Fibroblast of pulmonary artery (primary cell): Measurements from ENCODE around the gene PNPLA7.
"Not testable (repeated sequence)": the region's sequence is repeated elsewhere in the genome, so short reads cannot be mapped to it uniquely, and the experiment has no call there.

Experiments
- DNase-seq: peaks from one replicate; pipeline ENCODE4 v3.0.0-alpha.2; 2010; ENCODE audit warnings: low read depth
- H3K4me3 ChIP-seq: replicated peaks from 2 replicates; pipeline ENCODE4 v1.5.1; 2011; ENCODE audit warnings: low read depth, mild to moderate bottlenecking, control low read depth, low read length, moderate library complexity
- CTCF ChIP-seq: IDR thresholded peaks from 2 replicates; pipeline ENCODE4 v1.5.1; 2011; ENCODE audit warnings: mild to moderate bottlenecking, control low read depth, low read length, inconsistent platforms; ENCODE audit errors: missing control alignments

PNPLA7 gene

DNA sequence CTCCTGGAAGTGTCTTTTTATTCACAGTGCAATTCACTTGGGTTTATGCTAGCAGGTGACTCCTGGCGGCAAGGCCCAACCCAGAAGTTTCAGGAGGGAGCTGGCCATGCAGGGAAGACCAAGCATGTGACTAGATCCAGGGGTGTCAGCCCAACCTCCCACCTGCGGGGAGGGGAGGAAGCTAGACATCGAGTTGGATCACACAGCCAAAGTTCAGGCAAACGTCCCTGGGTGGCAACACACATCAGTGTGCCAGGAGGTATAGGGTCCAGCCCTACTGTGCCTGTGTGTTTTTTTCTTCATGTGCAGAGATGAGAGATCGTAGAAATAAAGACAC is 25.3 kb downstream of the PNPLA7 start:
- no peak overlapping the region for H3K4me3 ChIP-seq
- DNase-seq = no peak
- TF ChIP-seq CTCF = no peak

GRCh38 chr9:137524161-137524980 is 25.8 kb downstream of the PNPLA7 start:
- no peak for DNase-seq
- TF ChIP-seq CTCF = no peak
- no peak overlapping the region for H3K4me3 ChIP-seq

- no peak for TF ChIP-seq CTCF
- no peak for DNase-seq
Observed at GRCh38 chr9:137522746-137523455, 27.3 kb downstream of the PNPLA7 start.

DNA sequence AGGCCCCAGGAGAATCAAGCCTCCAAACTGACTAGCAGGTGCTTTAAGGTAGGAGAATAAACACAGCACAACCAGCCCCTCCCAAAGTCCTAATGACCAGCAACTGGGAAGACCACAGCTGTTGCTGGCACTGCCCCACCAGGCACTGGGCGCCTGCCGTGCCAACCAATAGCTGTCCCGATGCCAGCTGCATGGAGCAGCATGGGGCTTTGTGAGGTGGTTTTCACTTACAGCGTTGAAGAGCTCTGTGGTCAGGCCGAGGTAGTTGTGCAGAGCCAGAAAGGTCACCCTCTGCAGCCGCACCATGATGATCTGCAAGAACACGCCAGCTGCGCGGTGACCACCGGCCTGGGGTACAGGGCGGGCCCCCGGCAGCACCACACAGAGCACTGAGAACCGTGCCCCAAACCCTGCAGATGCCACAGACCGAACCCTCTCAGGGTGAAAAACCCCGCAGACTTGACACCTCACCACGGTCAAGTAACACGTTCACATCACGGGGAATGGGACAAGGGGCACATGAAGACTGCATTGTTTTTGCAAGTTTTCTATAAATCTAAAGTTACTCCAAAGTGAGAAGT is 28.7 kb downstream of the PNPLA7 start:
- TF ChIP-seq CTCF = no peak

More at GRCh38 chr9:137522746-137523455, 27.3 kb downstream of the PNPLA7 start:
- no peak overlapping the region for H3K4me3 ChIP-seq

DNA sequence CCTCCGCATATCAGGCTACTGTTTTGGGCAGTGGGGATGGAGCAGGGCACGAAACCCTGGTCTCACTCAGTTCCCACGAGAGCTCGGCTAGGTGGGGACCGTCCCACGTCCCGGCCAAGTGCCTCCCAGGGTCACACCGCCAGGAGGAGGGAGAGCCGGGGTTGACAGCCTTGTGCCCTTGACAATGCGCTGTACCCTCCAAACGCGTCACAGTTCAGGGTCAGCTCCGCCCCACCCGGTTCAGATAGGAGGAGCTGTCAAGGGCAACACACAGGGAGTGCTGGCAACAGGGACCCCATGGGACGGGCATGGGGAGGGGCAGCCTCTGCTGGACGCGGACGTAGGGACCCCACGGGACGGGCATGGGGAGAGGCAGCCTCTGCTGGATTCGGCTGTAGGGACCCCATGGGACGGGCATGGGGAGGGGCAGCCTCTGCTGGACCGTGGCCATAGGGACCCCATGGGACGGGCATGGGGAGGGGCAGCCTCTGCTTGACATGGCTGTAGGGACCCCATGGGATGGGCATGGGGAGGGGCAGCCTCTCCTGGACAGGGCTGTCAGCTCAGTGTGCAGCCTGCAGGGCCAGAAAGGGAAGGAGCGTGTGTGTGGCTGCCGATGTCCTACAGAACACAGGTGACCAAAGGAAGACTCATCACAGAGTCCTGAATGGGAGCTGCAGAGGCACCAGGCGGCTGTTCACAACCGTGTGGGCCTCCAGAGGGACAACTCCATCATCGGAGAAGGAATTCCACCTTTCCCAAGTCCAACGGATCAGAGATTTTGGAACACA is 29.4 kb downstream of the PNPLA7 start:
- no peak for DNase-seq
- TF ChIP-seq CTCF = no peak
- no peak overlapping the region for H3K4me3 ChIP-seq

More for the DNA sequence above, 28.7 kb downstream of the PNPLA7 start:
- H3K4me3 ChIP-seq = no peak overlapping the region
- DNase-seq = no peak

GRCh38 chr9:137519553-137519952 is 30.6 kb downstream of the PNPLA7 start:
- TF ChIP-seq CTCF = no peak
- no peak for DNase-seq

DNA sequence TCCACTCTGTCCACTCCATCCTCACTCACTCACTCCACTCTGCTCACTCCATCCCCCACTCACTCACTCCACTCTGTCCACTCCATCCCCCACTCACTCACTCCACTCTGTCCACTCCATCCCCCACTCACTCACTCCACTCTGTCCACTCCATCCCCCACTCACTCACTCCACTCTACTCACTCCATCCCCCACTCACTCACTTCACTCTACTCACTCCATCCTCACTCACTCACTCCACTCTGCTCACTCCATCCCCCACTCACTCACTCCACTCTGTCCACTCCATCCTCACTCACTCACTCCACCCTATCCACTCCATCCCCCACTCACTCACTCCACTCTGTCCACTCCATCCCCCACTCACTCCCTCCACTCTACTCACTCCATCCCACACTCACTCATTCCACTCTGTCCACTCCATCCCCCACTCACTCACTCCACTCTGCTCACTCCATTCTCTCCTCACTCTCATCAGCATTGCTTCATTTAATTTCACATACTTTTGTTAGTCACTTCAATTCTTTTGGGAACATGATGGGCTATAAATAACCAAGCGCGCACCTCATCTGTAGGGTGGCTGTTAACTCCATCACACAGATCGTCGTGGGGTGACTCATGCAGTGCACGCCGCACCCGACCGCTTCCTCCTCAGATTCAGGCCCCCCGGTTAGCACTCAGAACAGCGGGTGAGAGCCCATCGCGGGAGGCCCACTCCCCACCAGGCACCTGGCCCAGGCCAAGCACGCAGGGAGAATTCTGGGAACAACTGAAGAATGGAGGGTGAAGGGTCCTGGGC is 31.3 kb downstream of the PNPLA7 start:
- not testable (repeated sequence) for H3K4me3 ChIP-seq, DNase-seq

More at GRCh38 chr9:137519553-137519952, 30.6 kb downstream of the PNPLA7 start:
- no peak overlapping the region for H3K4me3 ChIP-seq
